AG09309 (cell line): ENCODE measurements around the gene SLC30A1.

Source experiments
- DNase-seq: peaks from one replicate; pipeline ENCODE4 v3.0.0-alpha.2; 2010; ENCODE audit warnings: low read depth
- H3K4me3 ChIP-seq: 2 replicates; pipeline ENCODE4 v1.5.1; 2011; ENCODE audit warnings: mild to moderate bottlenecking, low read depth, low read length, moderate library complexity; ENCODE audit not compliant: control insufficient read depth
- CTCF ChIP-seq: IDR thresholded peaks from 2 replicates; pipeline ENCODE4 v1.5.1; 2011; ENCODE audit warnings: mild to moderate bottlenecking, low read depth, low read length, inconsistent platforms; ENCODE audit not compliant: insufficient read depth, control insufficient read depth; ENCODE audit errors: missing control alignments

Gene SLC30A1

GRCh38 chr1:211527006-211527405 is 52.0 kb downstream of the SLC30A1 start:
- H3K4me3 ChIP-seq = no peak overlapping the region
- TF ChIP-seq CTCF = no peak
- no peak for DNase-seq

- no peak overlapping the region for H3K4me3 ChIP-seq
- no peak for TF ChIP-seq CTCF
- DNase-seq = no peak
Observed at GRCh38 chr1:211526101-211526500, 52.9 kb downstream of the SLC30A1 start.

GRCh38 chr1:211525101-211525676 is 53.8 kb downstream of the SLC30A1 start:
- H3K4me3 ChIP-seq = no peak overlapping the region
- no peak for DNase-seq
- no peak for TF ChIP-seq CTCF

GRCh38 chr1:211524521-211524920 is 54.4 kb downstream of the SLC30A1 start:
- no peak overlapping the region for H3K4me3 ChIP-seq
- no peak for TF ChIP-seq CTCF
- no peak for DNase-seq

- no peak for DNase-seq
- no peak for TF ChIP-seq CTCF
- H3K4me3 ChIP-seq = no peak overlapping the region
Observed at GRCh38 chr1:211522804-211523203, 56.2 kb downstream of the SLC30A1 start.
